Endothelial cell of umbilical vein (primary cell): ENCODE results near the gene RND3.

Source experiments
- CTCF ChIP-seq, 2 donors: IDR thresholded peaks; 1 replicate in 1 of 2; 2 replicates in 1 of 2; pipeline ENCODE4 v1.5.1; 2011; ENCODE audit warnings: low read length in 2 of 2, mild to moderate bottlenecking in 2 of 2, moderate library complexity in 2 of 2, control low read depth in 1 of 2, inconsistent platforms in 1 of 2, low read depth in 1 of 2; ENCODE audit not compliant: insufficient read depth in 1 of 2; ENCODE audit errors: extremely low read depth in 1 of 2
- EZH2 ChIP-seq: IDR thresholded peaks from 2 replicates; pipeline ENCODE4 v1.6.1; 2012; ENCODE audit warnings: borderline replicate concordance, low read depth, mild to moderate bottlenecking, moderate library complexity, low read length, inconsistent platforms; ENCODE audit not compliant: severe bottlenecking
- GATA2 ChIP-seq: IDR thresholded peaks from 2 replicates; pipeline ENCODE4 v1.7.0; 2011; ENCODE audit warnings: low read depth, mild to moderate bottlenecking, moderate library complexity, mixed read lengths, low read length; ENCODE audit not compliant: insufficient read length, insufficient read depth
- MYC ChIP-seq: IDR thresholded peaks from one replicate; pipeline ENCODE4 v1.6.1; 2011; ENCODE audit warnings: mild to moderate bottlenecking, low read depth, low read length
- POLR2A ChIP-seq: IDR thresholded peaks from 2 replicates; pipeline ENCODE4 v1.6.1; 2012; ENCODE audit warnings: low read depth, mild to moderate bottlenecking, control low read depth, low read length
- POLR2AphosphoS5 ChIP-seq: IDR thresholded peaks from 2 replicates; pipeline ENCODE4 v1.6.1; 2012; ENCODE audit warnings: low read depth, mild to moderate bottlenecking, control low read depth, low read length, moderate library complexity; ENCODE audit not compliant: insufficient read depth
- TF ChIP-seq, protein P1 (sequence below): IDR thresholded peaks from 2 replicates; pipeline ENCODE4 v1.6.1; 2011; ENCODE audit not compliant: insufficient read depth, insufficient read length

- TF ChIP-seq, protein P1, sequence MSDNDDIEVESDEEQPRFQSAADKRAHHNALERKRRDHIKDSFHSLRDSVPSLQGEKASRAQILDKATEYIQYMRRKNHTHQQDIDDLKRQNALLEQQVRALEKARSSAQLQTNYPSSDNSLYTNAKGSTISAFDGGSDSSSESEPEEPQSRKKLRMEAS: no peak
- TF ChIP-seq CTCF (IDR thresholded peaks at IDR 0.05; ENCODE audit: extremely low read depth in 1 of 2, insufficient read depth in 1 of 2, low read depth in 1 of 2, low read length in 2 of 2) (no peak), POLR2A (peak; percentile 60), EZH2 (no peak), GATA2 (no peak), POLR2AphosphoS5 (peak; percentile 39), MYC (no peak)
Observed at GRCh38 chr2:150466741-150467620, 20.5 kb downstream of the RND3 start.
